Gastroesophageal sphincter (tissue), 4 donors: Measurements from ENCODE around the gene GTF3C2. TPM values are rescaled to one million over a fixed set of nuclear protein-coding genes. Genes with fewer than 3 reads are reported as not detected.

Experiments used
- ATAC-seq: fragments of 150-250 bp; one replicate; pipeline ENCODE4 v1.9.1; 2016; ENCODE audit warnings: mild to moderate bottlenecking, moderate library complexity
- H3K27ac ChIP-seq, 4 donors: fragments of 200-600 bp; sonication (generic) in 3 of 4; 1 replicate in 3 of 4; 2 replicates in 1 of 4; pipeline ENCODE4 v1.5.1; 2016 to 2019
- H3K27me3 ChIP-seq: fragments of 200-600 bp; sonication (generic); one replicate; pipeline ENCODE4 v1.5.1; 2019
- H3K36me3 ChIP-seq, 2 donors: fragments of 200-600 bp; sonication (generic); one replicate each; pipeline ENCODE4 v1.5.1; 2019; ENCODE audit warnings: control low read depth in 1 of 2
- H3K4me1 ChIP-seq, 3 donors: fragments of 200-600 bp; sonication (generic); 1 replicate in 2 of 3; 2 replicates in 1 of 3; pipeline ENCODE4 v1.5.1; 2016 to 2019; ENCODE audit warnings: control low read depth in 2 of 3
- H3K4me3 ChIP-seq, 2 donors: fragments of 200-600 bp; sonication (generic); one replicate each; pipeline ENCODE4 v1.5.1; 2019; ENCODE audit warnings: mild to moderate bottlenecking in 1 of 2, moderate library complexity in 1 of 2
- H3K9me3 ChIP-seq, 3 donors: fragments of 200-600 bp; sonication (generic); one replicate each; pipeline ENCODE4 v1.5.1; 2017 to 2019; ENCODE audit warnings: control low read depth in 2 of 3
- CTCF ChIP-seq, 4 experiments: fragments of 200-600 bp in 2 of 4; fragments of 450-650 bp in 2 of 4; sonication (generic) in 1 of 4; IDR thresholded peaks; one replicate each; pipeline ENCODE4 v1.5.1; 2017 to 2019; ENCODE audit warnings: antibody characterized with exemption in 4 of 4, mild to moderate bottlenecking in 2 of 4, moderate library complexity in 2 of 4
- EP300 ChIP-seq: sonication (generic); formaldehyde crosslinking; IDR thresholded peaks from one replicate; pipeline ENCODE4 v1.6.1; 2017; ENCODE audit warnings: antibody characterized with exemption, mild to moderate bottlenecking
- POLR2A ChIP-seq, 2 donors: fragments of 450-650 bp; IDR thresholded peaks; one replicate each; pipeline ENCODE4 v1.6.1; 2017; ENCODE audit warnings: antibody characterized with exemption in 2 of 2, mild to moderate bottlenecking in 2 of 2, moderate library complexity in 1 of 2
- POLR2AphosphoS5 ChIP-seq: sonication (generic); formaldehyde crosslinking; IDR thresholded peaks from one replicate; pipeline ENCODE4 v1.6.1; 2017; ENCODE audit warnings: antibody characterized with exemption
- WGBS, 2 donors: methylation state at CpG; one replicate each; pipeline ENCODE4 v1.1.5; 2018; ENCODE audit warnings: low coverage in 1 of 2; 5-methylcytosine and 5-hydroxymethylcytosine counted together
- total RNA-seq, 4 donors: library from RNA; depleted of rRNA; stranded (reverse); fragments of >200 nt; gene quantifications; one replicate each; pipeline ENCODE4 v1.1.0, GENCODE V29; 2016

Gene GTF3C2
- total RNA-seq, 4 donors from 2014 or later = 26.2 to 68.5 (median 32.0) TPM

- Histone ChIP-seq H3K9me3 (no peaks in the 10 kb centered on the region), H3K27me3 (no peaks in the 10 kb centered on the region), H3K4me1 (peaks cover 10 to 50% (median 24%) of the 10 kb centered on the region in 3 donors), H3K36me3 (peaks cover 0 to 69% of the 10 kb centered on the region in 2 donors), H3K4me3 (peak overlapping the region; percentile 58 to 98), H3K27ac (peak overlapping the region; percentile 59 to 98 (median 96))
- WGBS, 2 donors = 0 to 1% methylated on average over 6 to 10 of the region's 46 CpGs
- ATAC-seq = peak; percentile 26
- no peak for TF ChIP-seq CTCF (IDR thresholded peaks at IDR 0.05)
- no peak for TF ChIP-seq POLR2AphosphoS5
- TF ChIP-seq EP300 = no peak
- TF ChIP-seq POLR2A (IDR thresholded peaks at IDR 0.05) = no peak
Observed at GRCh38 chr2:27370816-27371620, 14.5 kb upstream of the GTF3C2 start.

GRCh38 chr2:27370026-27370815 is 13.7 kb upstream of the GTF3C2 start, which contains the start of the genes EIF2B4 and SNX17:
TSS of gene EIF2B4 (minus strand) at chr2:27370338. CDS start at chr2:27370314, 24 bp downstream.
TSS of gene SNX17 (plus strand) at chr2:27370616. CDS start at chr2:27370744, 128 bp downstream.
- no peak for TF ChIP-seq EP300
- peak; percentile 97 for TF ChIP-seq POLR2AphosphoS5
- TF ChIP-seq POLR2A (IDR thresholded peaks at IDR 0.05) = peak; percentile 70 to 77
- peak in 3 of 4 experiments; percentile 56 to 83 (median 61) for TF ChIP-seq CTCF (IDR thresholded peaks at IDR 0.05)
- Histone ChIP-seq H3K9me3 (no peaks in the 10 kb centered on the region), H3K4me1 (peaks cover 10 to 50% (median 24%) of the 10 kb centered on the region in 3 donors), H3K27me3 (no peaks in the 10 kb centered on the region), H3K4me3 (peak within 1 kb of the TSS; percentile 65 to 98), H3K36me3 (peaks cover 0 to 69% of the 10 kb centered on the region in 2 donors), H3K27ac (peak within 1 kb of the TSS; percentile 87 to 98 (median 96))
- no CpG with 5 or more reads among the region's 85 CpGs for WGBS, 2 donors
- peak; percentile 97 for ATAC-seq

GRCh38 chr2:27369471-27370025 is 13.0 kb upstream of the GTF3C2 start:
- WGBS, 2 donors = 1 to 8% methylated on average over 2 to 10 of the region's 18 CpGs
- H3K4me1 ChIP-seq = peaks cover 10 to 50% (median 24%) of the 10 kb centered on the region in 3 donors
- peaks cover 0 to 69% of the 10 kb centered on the region in 2 donors for H3K36me3 ChIP-seq

GRCh38 chr2:27363933-27364332 is 7.4 kb upstream of the GTF3C2 start:
- H3K27ac ChIP-seq = no peak overlapping the region
- peaks cover 3 to 12% (median 5%) of the 10 kb centered on the region in 3 donors for H3K4me1 ChIP-seq
- no peaks in the 10 kb centered on the region for H3K27me3 ChIP-seq
- WGBS, 2 donors = 58 to 76% methylated on average over 2 of the region's 2 CpGs
- H3K9me3 ChIP-seq = no peaks in the 10 kb centered on the region
- no peak for ATAC-seq
- TF ChIP-seq CTCF (IDR thresholded peaks at IDR 0.05) (no peak), EP300 (no peak), POLR2AphosphoS5 (no peak), POLR2A (IDR thresholded peaks at IDR 0.05) (no peak)
- no peak overlapping the region for H3K4me3 ChIP-seq
- peaks cover 0 to 59% of the 10 kb centered on the region in 2 donors for H3K36me3 ChIP-seq

More at GRCh38 chr2:27369471-27370025, 13.0 kb upstream of the GTF3C2 start:
- H3K27ac ChIP-seq = peak overlapping the region; percentile 87 to 98 (median 96)
- H3K4me3 ChIP-seq = peak overlapping the region; percentile 65 to 98
- H3K27me3 ChIP-seq = no peaks in the 10 kb centered on the region
- TF ChIP-seq POLR2AphosphoS5 (no peak), CTCF (IDR thresholded peaks at IDR 0.05) (no peak), POLR2A (IDR thresholded peaks at IDR 0.05) (no peak), EP300 (no peak)
- H3K9me3 ChIP-seq = no peaks in the 10 kb centered on the region
- peak; percentile 29 for ATAC-seq
